Ecto neural progenitor cell (in vitro differentiated cells): ENCODE results near the gene CFAP221.

ENCODE experiments used
- DNase-seq: peaks from one replicate; pipeline ENCODE4 v3.0.0-alpha.2; 2018; ENCODE audit warnings: low spot score

CFAP221 gene

GRCh38 chr2:119681203-119681867 lies 137.1 kb downstream of the CFAP221 start:
- DNase-seq = no peak

GRCh38 chr2:119681868-119682220 lies 137.6 kb downstream of the CFAP221 start:
- no peak for DNase-seq

GRCh38 chr2:119682578-119682977 lies 138.3 kb downstream of the CFAP221 start:
- DNase-seq = no peak

- DNase-seq = no peak
These were observed 138.9 kb downstream of the CFAP221 start for GRCh38 chr2:119683074-119683712.

GRCh38 chr2:119683713-119684443 lies 139.6 kb downstream of the CFAP221 start:
- DNase-seq = no peak

- no peak for DNase-seq
These were observed 140.3 kb downstream of the CFAP221 start for GRCh38 chr2:119684518-119684917.

- no peak for DNase-seq
These were observed 144.4 kb downstream of the CFAP221 start for GRCh38 chr2:119688616-119689015.

- DNase-seq = no peak
These were observed 145.0 kb downstream of the CFAP221 start for GRCh38 chr2:119689218-119689617.

GRCh38 chr2:119691189-119691588 lies 146.9 kb downstream of the CFAP221 start:
- no peak for DNase-seq

- no peak for DNase-seq
These were observed 147.5 kb downstream of the CFAP221 start for GRCh38 chr2:119691651-119692245.

GRCh38 chr2:119692310-119692709 lies 148.1 kb downstream of the CFAP221 start:
- DNase-seq = no peak

- DNase-seq = no peak
These were observed 148.7 kb downstream of the CFAP221 start for GRCh38 chr2:119692954-119693353.

GRCh38 chr2:119693567-119693966 lies 149.3 kb downstream of the CFAP221 start:
- no peak for DNase-seq

GRCh38 chr2:119693967-119694366 lies 149.7 kb downstream of the CFAP221 start:
- DNase-seq = no peak

GRCh38 chr2:119694470-119694844 lies 150.2 kb downstream of the CFAP221 start:
- no peak for DNase-seq

GRCh38 chr2:119694845-119695521 lies 150.7 kb downstream of the CFAP221 start:
- DNase-seq = no peak

GRCh38 chr2:119696005-119696404 lies 151.8 kb downstream of the CFAP221 start:
- no peak for DNase-seq

- DNase-seq = no peak
These were observed 152.3 kb downstream of the CFAP221 start for GRCh38 chr2:119696494-119697030.

GRCh38 chr2:119697290-119698020 lies 153.2 kb downstream of the CFAP221 start:
- DNase-seq = no peak

- no peak for DNase-seq
These were observed 154.0 kb downstream of the CFAP221 start for GRCh38 chr2:119698246-119698645.

- DNase-seq = no peak
These were observed 154.9 kb downstream of the CFAP221 start for GRCh38 chr2:119699016-119699606.
